ENCODE measurements around the gene ZNF655. TPM values are rescaled to one million over a fixed set of nuclear protein-coding genes. Genes with fewer than 3 reads are reported as not detected.

ZNF655 gene
- total and polyA plus RNA-seq, 2 of the 4 experiments (the other 2 are of a cell fraction): 49.6 to 54.7 TPM

- Histone ChIP-seq H3K9ac (ENCODE audit: low read depth, low read length) (no peak overlapping the region), H2BK120ac (ENCODE audit: low read depth, low read length) (no peak overlapping the region), H3K23ac (ENCODE audit: low read depth, low read length) (no peak overlapping the region), H2BK20ac (ENCODE audit: low read depth, low read length) (no peak overlapping the region), H2AK9ac (replicated peaks; ENCODE audit: low read depth, low read length, poor library complexity) (no peak overlapping the region), H3K9me3 (ENCODE audit: control insufficient read depth, insufficient read depth, low read length) (no peaks in the 10 kb centered on the region), H4K91ac (ENCODE audit: insufficient read depth, low read depth, low read length) (no peak overlapping the region), H2AK5ac (ENCODE audit: low read depth, low read length) (no peak overlapping the region), H4K5ac (ENCODE audit: low read depth, low read length) (no peak overlapping the region), H3K14ac (replicated peaks; ENCODE audit: low read depth, low read length) (no peak overlapping the region), H3K4me3 (ENCODE audit: insufficient read depth, low read depth, low read length) (no peak overlapping the region), H2BK15ac (ENCODE audit: low read depth, low read length) (no peak overlapping the region), H3K4ac (ENCODE audit: low read depth, low read length) (no peak overlapping the region), H2AFZ (replicated peaks; ENCODE audit: low read length, poor library complexity) (no peak overlapping the region), H2BK5ac (ENCODE audit: low read depth, low read length, poor library complexity, severe bottlenecking) (no peak overlapping the region), H3K56ac (ENCODE audit: extremely low read depth, insufficient read depth, low read length) (no peak overlapping the region), H3K36me3 (ENCODE audit: control insufficient read depth, insufficient read depth, low read length) (no peaks in the 10 kb centered on the region), H3K27me3 (ENCODE audit: control insufficient read depth, insufficient read depth, low read length) (no peaks in the 10 kb centered on the region), H3K4me2 (ENCODE audit: low read depth, low read length) (no peak overlapping the region), H3K27ac (ENCODE audit: insufficient read depth, low read length) (no peak overlapping the region), H3K9me1 (ENCODE audit: insufficient read depth, low read length) (no peaks in the 10 kb centered on the region; the same call in 1 of the 2 replicates), H4K20me1 (ENCODE audit: insufficient read depth, low read length) (no peaks in the 10 kb centered on the region), H4K8ac (ENCODE audit: low read depth in 2 of 2, low read length in 2 of 2) (no peak overlapping the region), H3K4me1 (ENCODE audit: control insufficient read depth, insufficient read depth, low read length) (no peaks in the 10 kb centered on the region), H3K18ac (ENCODE audit: low read depth, low read length) (no peak overlapping the region), H3K79me1 (ENCODE audit: low read depth in 1 of 2, low read length in 2 of 2) (no peaks in the 10 kb centered on the region)
- TF ChIP-seq MAFK (IDR thresholded peaks at IDR 0.05; ENCODE audit: low read depth, low read length) (no peak), CTCF (conservative IDR thresholded peaks at IDR 0.05; ENCODE audit: low read depth, low read length) (no peak), SMC3 (IDR thresholded peaks at IDR 0.05; ENCODE audit: low read depth, low read length) (no peak), MAZ (IDR thresholded peaks at IDR 0.05; ENCODE audit: borderline replicate concordance, low read depth, low read length) (no peak), POLR2A (IDR thresholded peaks at IDR 0.05; ENCODE audit: low read depth, low read length) (no peak), RFX5 (IDR thresholded peaks at IDR 0.05; ENCODE audit: low read depth, low read length) (no peak), RAD21 (IDR thresholded peaks at IDR 0.05; ENCODE audit: low read length) (no peak), CEBPB (IDR thresholded peaks at IDR 0.05; ENCODE audit: low read depth, low read length) (no peak), NFE2L2 (IDR thresholded peaks at IDR 0.05; ENCODE audit: low read depth, low read length) (no peak), RCOR1 (IDR thresholded peaks at IDR 0.05; ENCODE audit: insufficient replicate concordance, low read length) (no peak), CHD1 (IDR thresholded peaks at IDR 0.05; ENCODE audit: low read depth, low read length) (no peak), BHLHE40 (IDR thresholded peaks at IDR 0.05; ENCODE audit: low read depth, low read length) (no peak), ELK1 (IDR thresholded peaks at IDR 0.05; ENCODE audit: borderline replicate concordance, low read depth, low read length) (no peak), FOS (IDR thresholded peaks at IDR 0.05; ENCODE audit: low read depth, low read length) (no peak)
- in situ Hi-C loops (cut with MboI; ENCODE audit: low sequenced_read_pairs) (no loop called here), dilution Hi-C loops (cut with HindIII; ENCODE audit: low sequenced_read_pairs, unreplicated experiment) (no loop called here), intact Hi-C loops (cut with micrococcal nuclease) (no loop called here)
- DNase-seq: no peak
- no TSS peak for BruUV-seq (replicated peaks)
- ChIA-PET POLR2A (ENCODE audit: unreplicated experiment) (no interaction called here), CTCF (no interaction called here)
- ATAC-seq (ENCODE audit: low read depth): no peak
- no CpG with 5 or more reads among the region's 4 CpGs for WGBS, 2 experiments (ENCODE audit: extremely low coverage in 2 of 2, insufficient read length in 1 of 2)
These were observed 41.4 kb downstream of the ZNF655 start for GRCh38 chr7:99599836-99600235.

All from IMR-90 (cell line).